OCI-LY7 (cell line): ENCODE results near the gene DISP2. TPM values are rescaled to one million over a fixed set of nuclear protein-coding genes. Genes with fewer than 3 reads are reported as not detected.
A peak's percentile ranks its signal among the peaks of the same experiment; 100 is the strongest.

Source experiments
- BruUV-seq: library from RNA; stranded (reverse); fragments of 400-500 nt; replicated peaks from 2 replicates; lab custom pipeline; 2021; lab: Mats Ljungman, UMichigan
- CTCF ChIA-PET: fragments of 300-600 bp; sonication (Branson Sonifier 250); formaldehyde crosslinking; loops from one replicate; lab custom pipeline; 2022; ENCODE audit warnings: antibody characterized with exemption; ENCODE audit not compliant: unreplicated experiment; lab: Charles Lee
- POLR2A ChIA-PET: fragments of 300-600 bp; sonication (Branson Sonifier 250); formaldehyde crosslinking; loops from one replicate; lab custom pipeline; 2022; ENCODE audit warnings: antibody characterized with exemption; lab: Charles Lee
- DNase-seq: peaks from one replicate; pipeline ENCODE4 v3.0.0-alpha.2; 2015; ENCODE audit warnings: low spot score
- H2AFZ ChIP-seq: fragments of 200-600 bp; sonication (generic), shearing (Covaris generic); 2 replicates; pipeline ENCODE4 v1.6.1; 2014; ENCODE audit warnings: mild to moderate bottlenecking, antibody characterized with exemption, low read length, moderate library complexity
- H3K27ac ChIP-seq: fragments of 200-600 bp; sonication (generic); 2 replicates; pipeline ENCODE4 v1.5.1; 2014; ENCODE audit warnings: mixed run types, low read depth, mild to moderate bottlenecking, moderate library complexity, low read length, inconsistent platforms; ENCODE audit not compliant: poor library complexity, severe bottlenecking
- H3K36me3 ChIP-seq: fragments of 200-600 bp; sonication (generic); 2 replicates; pipeline ENCODE4 v1.6.1; 2014; ENCODE audit warnings: mild to moderate bottlenecking, antibody characterized with exemption, low read length, moderate library complexity, mixed read lengths; ENCODE audit not compliant: insufficient read depth
- H3K4me1 ChIP-seq: fragments of 200-600 bp; sonication (generic); 2 replicates; pipeline ENCODE4 v1.5.1; 2014; ENCODE audit warnings: mild to moderate bottlenecking, low read length; ENCODE audit not compliant: insufficient read depth, poor library complexity, severe bottlenecking
- H3K4me2 ChIP-seq: fragments of 200-600 bp; sonication (generic); 2 replicates; pipeline ENCODE4 v1.6.1; 2014; ENCODE audit warnings: mild to moderate bottlenecking, low read length
- H3K4me3 ChIP-seq: fragments of 200-600 bp; sonication (generic); 2 replicates; pipeline ENCODE4 v1.5.1; 2014; ENCODE audit warnings: mild to moderate bottlenecking, low read depth, low read length; ENCODE audit not compliant: poor library complexity, severe bottlenecking
- H3K79me2 ChIP-seq: fragments of 200-600 bp; sonication (generic); 2 replicates; pipeline ENCODE4 v1.6.1; 2016; ENCODE audit warnings: low read depth, mild to moderate bottlenecking, low read length, moderate library complexity, mixed read lengths; ENCODE audit not compliant: insufficient read depth
- H3K9me2 ChIP-seq: fragments of 200-600 bp; sonication (generic); 2 replicates; pipeline ENCODE4 v1.6.1; 2016; ENCODE audit warnings: mild to moderate bottlenecking, low read length, mixed read lengths; ENCODE audit not compliant: insufficient read depth
- H3K9me3 ChIP-seq: fragments of 200-600 bp; sonication (generic); 2 replicates; pipeline ENCODE4 v1.6.1; 2014; ENCODE audit warnings: mild to moderate bottlenecking, mixed run types, low read length, mixed read lengths
- H4K20me1 ChIP-seq: fragments of 200-600 bp; sonication (generic); 2 replicates; pipeline ENCODE4 v1.6.1; 2014; ENCODE audit warnings: mild to moderate bottlenecking, antibody characterized with exemption, low read length, moderate library complexity, mixed read lengths; ENCODE audit not compliant: insufficient read depth
- CTCF ChIP-seq: fragments of 200-600 bp; sonication (generic); conservative IDR thresholded peaks from 2 replicates; pipeline ENCODE4 v1.5.1; 2014; ENCODE audit warnings: mild to moderate bottlenecking, antibody characterized with exemption, low read length, moderate library complexity, mixed read lengths
- EZH2phosphoT487 ChIP-seq: fragments of 200-600 bp; sonication (generic); IDR thresholded peaks from 2 replicates; pipeline ENCODE4 v1.6.1; 2018; ENCODE audit warnings: low read depth, borderline replicate concordance, mild to moderate bottlenecking, mixed run types, antibody characterized with exemption, low read length, moderate library complexity, mixed read lengths
- intact Hi-C: fragments of 100-400 bp; cut with micrococcal nuclease; formaldehyde crosslinking; loops from one replicate; pipeline ENCODE4 v1.10.0; 2022; ENCODE audit not compliant: unreplicated experiment
- total RNA-seq, 2 experiments: library from RNA; depleted of rRNA in 1 of 2; stranded (reverse); fragments of >200 nt in 1 of 2; shearing (Covaris generic) in 1 of 2; gene quantifications; 2 replicates each; pipeline ENCODE4 v1.2.3, GENCODE V29; 2014 to 2022

The DISP2 gene
- total RNA-seq, 2 experiments from 2014 or later, result 0.03 to 0.25 TPM

GRCh38 chr15:40336744-40337122 lies 21.3 kb upstream of the DISP2 start:
- no peaks in the 10 kb centered on the region for H3K36me3 ChIP-seq
- H3K79me2 ChIP-seq, result no peaks in the 10 kb centered on the region
- peaks cover 13% of the 10 kb centered on the region for H3K4me1 ChIP-seq
- H3K4me3 ChIP-seq, result no peak overlapping the region
- no peaks in the 10 kb centered on the region for H3K9me2 ChIP-seq
- TF ChIP-seq CTCF (peak; percentile 71), EZH2phosphoT487 (no peak)
- H3K4me2 ChIP-seq, result no peak overlapping the region; the same call in 1 of the 2 replicates
- BruUV-seq, result no TSS peak
- no peaks in the 10 kb centered on the region for H4K20me1 ChIP-seq
- intact Hi-C loops, result no loop called here
- POLR2A ChIA-PET, result interaction anchor here (0.5 to 1.3 kb wide), 6 partner anchors 14 to 410 kb away, joined by 3 to 5 read pairs (median 3); partner anchors contain the start of gene INAFM2
- no peak overlapping the region for H3K27ac ChIP-seq
- H3K9me3 ChIP-seq, result no peaks in the 10 kb centered on the region
- H2AFZ ChIP-seq, result peak overlapping the region; percentile 43
- peak; percentile 30 for DNase-seq
- CTCF ChIA-PET, result interaction anchor here (0.7 to 1.6 kb wide), 4 partner anchors 8 to 58 kb away, joined by 3 to 4 read pairs (median 4); partner anchors contain the start of gene INAFM2

- Histone ChIP-seq H3K36me3 (no peaks in the 10 kb centered on the region), H3K4me1 (peaks cover 13% of the 10 kb centered on the region), H3K79me2 (no peaks in the 10 kb centered on the region), H3K27ac (no peak overlapping the region), H4K20me1 (no peaks in the 10 kb centered on the region), H3K9me2 (no peaks in the 10 kb centered on the region), H2AFZ (peak overlapping the region; percentile 72), H3K4me2 (peak overlapping the region; percentile 35; the same call in 1 of the 2 replicates), H3K9me3 (no peaks in the 10 kb centered on the region), H3K4me3 (no peak overlapping the region)
- intact Hi-C loops, result no loop called here
- DNase-seq, result no peak
- no peak for TF ChIP-seq EZH2phosphoT487
- no peak for TF ChIP-seq CTCF
- CTCF ChIA-PET, result interaction anchor here (0.7 to 1.6 kb wide), 7 partner anchors 9 to 58 kb away, joined by 3 to 5 read pairs (median 4); partner anchors contain the start of genes INAFM2 and PLCB2
- POLR2A ChIA-PET, result interaction anchor here (0.5 to 1.3 kb wide), 3 partner anchors 10 to 149 kb away, joined by 3 to 5 read pairs (median 3); partner anchors contain the start of gene INAFM2
- BruUV-seq, result no TSS peak
These were observed 20.4 kb upstream of the DISP2 start for GRCh38 chr15:40337597-40337996.
